ENCODE results near the gene FRYL. TPM values are rescaled to one million over a fixed set of nuclear protein-coding genes. Genes with fewer than 3 reads are reported as not detected.

Gene FRYL
- total RNA-seq, 1 donor from 2014 or later = 69.6 TPM

GRCh38 chr4:48633657-48634056 is 146.4 kb downstream of the FRYL start:
- no peak for DNase-seq (ENCODE audit: low spot score)
- H3K4me3 Mint-ChIP-seq (ENCODE audit: low read depth) = no peak overlapping the region
- no peaks in the 10 kb centered on the region for H3K9me3 Mint-ChIP-seq
- H3K36me3 Mint-ChIP-seq (ENCODE audit: low read depth) = peaks cover 5% of the 10 kb centered on the region
- H3K27ac Mint-ChIP-seq = no peak overlapping the region
- no peaks in the 10 kb centered on the region for H3K27me3 Mint-ChIP-seq (ENCODE audit: low read depth)
- intact Hi-C loops (cut with micrococcal nuclease) = no loop called here
- H3K4me1 Mint-ChIP-seq (ENCODE audit: low read depth) = peaks cover 12% of the 10 kb centered on the region

DNA sequence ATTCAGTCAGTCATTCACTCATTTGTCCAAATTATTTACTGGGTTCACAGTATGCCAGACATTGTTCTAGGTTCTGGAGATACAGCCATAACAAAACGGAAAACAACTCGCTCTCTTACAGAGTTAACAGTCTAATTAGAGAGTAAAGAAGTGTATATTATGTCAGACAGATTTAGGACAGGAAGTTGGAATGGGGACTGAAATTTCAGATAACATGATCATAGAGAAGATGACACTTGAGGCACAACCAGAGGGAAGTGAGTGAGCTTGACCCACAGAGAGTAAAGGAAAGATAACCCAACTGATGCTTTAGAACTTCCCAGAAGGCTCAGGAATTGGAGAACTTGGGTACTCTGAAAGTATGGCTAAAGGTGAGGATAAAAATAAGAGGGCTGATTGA is 150.6 kb downstream of the FRYL start:
- intact Hi-C loops (cut with micrococcal nuclease) = no loop called here
- Mint-ChIP-seq H3K4me3 (ENCODE audit: low read depth) (no peak overlapping the region), H3K9me3 (no peaks in the 10 kb centered on the region), H3K27me3 (ENCODE audit: low read depth) (no peaks in the 10 kb centered on the region), H3K4me1 (ENCODE audit: low read depth) (peaks cover 5% of the 10 kb centered on the region), H3K36me3 (ENCODE audit: low read depth) (peaks cover 5% of the 10 kb centered on the region), H3K27ac (no peak overlapping the region)
- DNase-seq (ENCODE audit: low spot score) = no peak

DNA sequence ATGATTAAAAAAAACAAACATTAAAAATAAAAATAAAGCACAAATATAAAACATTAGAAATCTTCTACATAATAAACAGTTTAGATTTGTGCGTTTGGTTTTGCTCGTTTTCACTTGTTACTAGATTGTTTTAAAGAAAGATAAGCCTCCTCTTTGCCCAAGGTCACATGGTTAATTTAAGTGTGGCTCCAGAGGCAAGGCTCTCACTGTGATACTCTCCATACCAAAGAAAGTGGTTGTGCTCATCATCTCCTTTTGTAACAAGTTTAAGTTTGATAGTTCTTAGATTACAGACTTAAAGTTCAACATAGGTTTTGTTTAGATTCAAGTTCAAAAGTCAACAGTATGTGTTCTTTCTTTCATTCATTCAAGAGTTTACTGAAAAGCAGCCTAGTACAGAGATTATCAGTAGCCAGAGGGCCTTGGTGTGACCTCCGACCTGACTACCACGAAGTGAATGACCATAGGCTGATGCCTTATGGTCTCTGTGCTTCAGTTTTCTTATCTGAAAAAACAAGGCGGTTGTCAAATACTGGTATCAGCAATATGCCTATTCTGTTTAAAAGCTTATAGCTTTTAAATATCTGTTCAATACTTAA is 156.8 kb downstream of the FRYL start:
- H3K4me3 Mint-ChIP-seq (ENCODE audit: low read depth) = no peak overlapping the region

GRCh38 chr4:48620831-48621230 is 159.2 kb downstream of the FRYL start:
- H3K9me3 Mint-ChIP-seq = no peaks in the 10 kb centered on the region
- H3K27ac Mint-ChIP-seq = no peak overlapping the region
- H3K4me3 Mint-ChIP-seq (ENCODE audit: low read depth) = no peak overlapping the region
- no peak for DNase-seq (ENCODE audit: low spot score)
- intact Hi-C loops (cut with micrococcal nuclease) = no loop called here
- no peaks in the 10 kb centered on the region for H3K4me1 Mint-ChIP-seq (ENCODE audit: low read depth)
- H3K36me3 Mint-ChIP-seq (ENCODE audit: low read depth) = peaks cover 46% of the 10 kb centered on the region
- H3K27me3 Mint-ChIP-seq (ENCODE audit: low read depth) = no peaks in the 10 kb centered on the region

More for the DNA sequence above, 156.8 kb downstream of the FRYL start:
- intact Hi-C loops (cut with micrococcal nuclease) = no loop called here
- H3K27ac Mint-ChIP-seq = no peak overlapping the region
- no peaks in the 10 kb centered on the region for H3K27me3 Mint-ChIP-seq (ENCODE audit: low read depth)
- DNase-seq (ENCODE audit: low spot score) = no peak
- no peaks in the 10 kb centered on the region for H3K9me3 Mint-ChIP-seq
- H3K36me3 Mint-ChIP-seq (ENCODE audit: low read depth) = peaks cover 31% of the 10 kb centered on the region
- H3K4me1 Mint-ChIP-seq (ENCODE audit: low read depth) = no peaks in the 10 kb centered on the region

GRCh38 chr4:48620093-48620492 is 160.0 kb downstream of the FRYL start:
- H3K9me3 Mint-ChIP-seq = no peaks in the 10 kb centered on the region
- no peak overlapping the region for H3K27ac Mint-ChIP-seq
- DNase-seq (ENCODE audit: low spot score) = no peak
- intact Hi-C loops (cut with micrococcal nuclease) = no loop called here
- no peaks in the 10 kb centered on the region for H3K27me3 Mint-ChIP-seq (ENCODE audit: low read depth)
- H3K36me3 Mint-ChIP-seq (ENCODE audit: low read depth) = peaks cover 52% of the 10 kb centered on the region
- H3K4me1 Mint-ChIP-seq (ENCODE audit: low read depth) = no peaks in the 10 kb centered on the region
- no peak overlapping the region for H3K4me3 Mint-ChIP-seq (ENCODE audit: low read depth)

DNA sequence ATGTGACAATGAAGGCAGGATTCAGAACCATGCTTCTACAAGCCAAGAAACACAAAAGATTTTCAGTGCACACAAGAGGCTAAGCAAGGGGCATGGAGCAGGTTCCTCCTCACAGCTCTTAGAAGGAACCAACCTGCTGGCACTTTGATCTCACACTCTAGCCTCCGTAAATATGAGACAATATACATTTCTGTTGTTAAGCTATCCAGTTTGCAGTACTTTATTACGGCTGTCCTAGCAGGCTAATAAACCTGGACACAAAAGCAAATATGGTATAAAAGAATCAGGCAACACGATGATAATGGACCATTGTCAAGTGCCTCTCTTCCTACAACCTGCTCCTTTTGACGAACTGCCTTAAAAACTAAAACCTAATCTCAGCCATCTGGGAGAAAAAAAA is 175.6 kb downstream of the FRYL start:
- DNase-seq (ENCODE audit: low spot score) = no peak
- Mint-ChIP-seq H3K27ac (no peak overlapping the region), H3K9me3 (no peaks in the 10 kb centered on the region), H3K4me1 (ENCODE audit: low read depth) (no peaks in the 10 kb centered on the region), H3K27me3 (ENCODE audit: low read depth) (no peaks in the 10 kb centered on the region), H3K36me3 (ENCODE audit: low read depth) (peaks cover 19% of the 10 kb centered on the region), H3K4me3 (ENCODE audit: low read depth) (no peak overlapping the region)
- intact Hi-C loops (cut with micrococcal nuclease) = no loop called here

- Mint-ChIP-seq H3K36me3 (ENCODE audit: low read depth) (peaks cover 18% of the 10 kb centered on the region), H3K27ac (no peak overlapping the region), H3K27me3 (ENCODE audit: low read depth) (no peaks in the 10 kb centered on the region), H3K9me3 (no peaks in the 10 kb centered on the region), H3K4me1 (ENCODE audit: low read depth) (no peaks in the 10 kb centered on the region), H3K4me3 (ENCODE audit: low read depth) (no peak overlapping the region)
- DNase-seq (ENCODE audit: low spot score) = no peak
- intact Hi-C loops (cut with micrococcal nuclease) = no loop called here
These were observed 176.0 kb downstream of the FRYL start for GRCh38 chr4:48604041-48604440.

DNA sequence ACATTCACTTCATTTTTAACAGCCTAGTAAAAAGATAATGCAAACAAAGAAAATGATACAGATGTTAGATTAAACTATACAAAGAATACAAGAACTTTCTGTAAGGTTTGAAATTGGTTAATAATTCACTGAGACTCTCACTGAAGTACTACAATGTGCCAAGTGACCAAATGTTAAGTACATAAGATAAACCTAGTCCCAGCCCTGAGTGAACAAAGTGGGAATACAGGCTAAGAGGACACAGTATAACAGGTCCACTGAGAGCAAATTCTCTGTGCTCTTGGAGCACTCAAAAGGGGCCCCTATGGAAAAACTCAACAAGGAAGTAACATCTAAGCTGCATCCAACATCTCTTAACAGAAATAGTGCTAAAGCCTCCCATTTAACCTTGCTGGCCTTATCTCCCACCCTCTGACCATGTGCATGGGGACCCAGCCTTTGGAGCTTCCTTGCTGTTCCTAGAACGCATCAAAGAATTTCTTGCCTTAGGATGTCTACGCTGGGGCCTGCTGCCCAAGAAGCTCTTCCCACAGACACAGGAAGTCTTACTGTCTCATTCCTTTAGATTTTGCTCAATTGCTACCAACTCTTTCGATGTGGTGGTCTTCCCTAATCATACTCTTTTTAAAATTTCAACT is 176.6 kb downstream of the FRYL start:
- H3K27me3 Mint-ChIP-seq (ENCODE audit: low read depth) = no peaks in the 10 kb centered on the region
- peaks cover 22% of the 10 kb centered on the region for H3K36me3 Mint-ChIP-seq (ENCODE audit: low read depth)
- intact Hi-C loops (cut with micrococcal nuclease) = no loop called here
- no peak overlapping the region for H3K27ac Mint-ChIP-seq
- no peak for DNase-seq (ENCODE audit: low spot score)
- no peaks in the 10 kb centered on the region for H3K9me3 Mint-ChIP-seq
- no peaks in the 10 kb centered on the region for H3K4me1 Mint-ChIP-seq (ENCODE audit: low read depth)
- no peak overlapping the region for H3K4me3 Mint-ChIP-seq (ENCODE audit: low read depth)

GRCh38 chr4:48602763-48603162 is 177.3 kb downstream of the FRYL start:
- intact Hi-C loops (cut with micrococcal nuclease) = no loop called here
- no peak overlapping the region for H3K4me3 Mint-ChIP-seq (ENCODE audit: low read depth)
- no peak for DNase-seq (ENCODE audit: low spot score)
- H3K27ac Mint-ChIP-seq = no peak overlapping the region
- H3K27me3 Mint-ChIP-seq (ENCODE audit: low read depth) = no peaks in the 10 kb centered on the region
- peaks cover 27% of the 10 kb centered on the region for H3K36me3 Mint-ChIP-seq (ENCODE audit: low read depth)
- no peaks in the 10 kb centered on the region for H3K9me3 Mint-ChIP-seq
- no peaks in the 10 kb centered on the region for H3K4me1 Mint-ChIP-seq (ENCODE audit: low read depth)

DNA sequence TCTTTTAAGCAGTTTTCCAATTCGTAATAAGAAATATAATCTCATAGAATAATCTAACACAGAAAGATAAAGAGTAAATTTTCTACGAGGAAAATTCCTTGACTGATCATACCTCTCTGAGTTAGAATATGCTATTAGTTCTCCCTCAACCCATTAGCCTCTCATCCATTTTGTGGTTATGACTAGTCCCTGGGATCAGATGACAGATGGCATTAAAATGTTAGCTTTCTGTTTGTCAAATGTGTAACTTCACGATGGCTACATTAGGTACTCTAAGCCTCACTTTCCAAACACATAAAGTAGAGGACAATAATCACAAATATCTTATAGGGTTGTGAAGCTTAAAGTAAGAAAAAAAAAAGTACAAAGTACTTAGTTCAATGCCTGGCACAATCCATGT is 177.9 kb downstream of the FRYL start:
- Mint-ChIP-seq H3K36me3 (ENCODE audit: low read depth) (peaks cover 27% of the 10 kb centered on the region), H3K4me1 (ENCODE audit: low read depth) (no peaks in the 10 kb centered on the region), H3K4me3 (ENCODE audit: low read depth) (no peak overlapping the region), H3K9me3 (no peaks in the 10 kb centered on the region), H3K27ac (no peak overlapping the region), H3K27me3 (ENCODE audit: low read depth) (no peaks in the 10 kb centered on the region)
- DNase-seq (ENCODE audit: low spot score) = no peak
- intact Hi-C loops (cut with micrococcal nuclease) = no loop called here

DNA sequence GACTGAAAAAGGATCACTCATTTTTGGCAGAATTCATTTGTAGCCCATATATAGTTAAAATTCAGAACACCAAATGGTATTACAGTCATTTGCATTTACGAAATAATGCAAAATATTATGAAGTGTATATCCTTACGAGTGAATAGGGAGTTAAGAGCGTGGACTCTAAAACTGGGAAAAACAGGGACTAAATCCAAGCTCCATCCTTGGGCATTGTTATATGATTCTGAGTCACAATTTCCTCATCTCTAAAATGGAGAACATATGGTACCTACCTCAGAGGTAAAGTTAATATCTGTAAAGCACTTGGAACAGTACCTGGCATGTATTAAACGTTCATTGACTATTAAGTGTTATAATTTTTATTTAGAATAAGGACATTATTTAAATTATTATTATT is 183.7 kb downstream of the FRYL start:
- intact Hi-C loops (cut with micrococcal nuclease) = no loop called here
- no peaks in the 10 kb centered on the region for H3K4me1 Mint-ChIP-seq (ENCODE audit: low read depth)
- H3K9me3 Mint-ChIP-seq = no peaks in the 10 kb centered on the region
- no peak overlapping the region for H3K4me3 Mint-ChIP-seq (ENCODE audit: low read depth)
- no peak for DNase-seq (ENCODE audit: low spot score)
- H3K36me3 Mint-ChIP-seq (ENCODE audit: low read depth) = peaks cover 43% of the 10 kb centered on the region
- no peaks in the 10 kb centered on the region for H3K27me3 Mint-ChIP-seq (ENCODE audit: low read depth)
- H3K27ac Mint-ChIP-seq = no peak overlapping the region

DNA sequence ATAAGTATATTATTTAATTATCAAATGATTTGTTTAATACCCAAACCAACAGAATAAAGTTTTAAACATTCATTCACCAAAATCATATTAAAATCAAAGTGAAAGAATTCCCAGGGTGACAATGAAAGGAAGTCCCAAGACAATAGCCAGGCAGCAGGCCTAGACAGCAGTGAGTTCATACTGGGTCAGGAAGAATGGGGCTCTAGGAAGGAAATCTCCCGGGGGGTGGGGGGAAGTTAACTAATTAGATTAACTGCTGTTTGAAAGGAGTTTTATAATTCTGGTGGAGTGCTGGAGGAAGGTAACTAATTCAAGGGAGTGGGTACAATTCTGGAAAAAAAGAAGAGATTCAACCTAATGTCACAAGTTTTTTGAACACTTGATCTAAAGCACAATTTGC is 185.9 kb downstream of the FRYL start:
- no peaks in the 10 kb centered on the region for H3K27me3 Mint-ChIP-seq (ENCODE audit: low read depth)
- no peak overlapping the region for H3K4me3 Mint-ChIP-seq (ENCODE audit: low read depth)
- peaks cover 56% of the 10 kb centered on the region for H3K36me3 Mint-ChIP-seq (ENCODE audit: low read depth)
- H3K27ac Mint-ChIP-seq = peak overlapping the region; percentile 46
- DNase-seq (ENCODE audit: low spot score) = no peak
- peaks cover 3% of the 10 kb centered on the region for H3K4me1 Mint-ChIP-seq (ENCODE audit: low read depth)
- H3K9me3 Mint-ChIP-seq = no peaks in the 10 kb centered on the region
- intact Hi-C loops (cut with micrococcal nuclease) = no loop called here

DNA sequence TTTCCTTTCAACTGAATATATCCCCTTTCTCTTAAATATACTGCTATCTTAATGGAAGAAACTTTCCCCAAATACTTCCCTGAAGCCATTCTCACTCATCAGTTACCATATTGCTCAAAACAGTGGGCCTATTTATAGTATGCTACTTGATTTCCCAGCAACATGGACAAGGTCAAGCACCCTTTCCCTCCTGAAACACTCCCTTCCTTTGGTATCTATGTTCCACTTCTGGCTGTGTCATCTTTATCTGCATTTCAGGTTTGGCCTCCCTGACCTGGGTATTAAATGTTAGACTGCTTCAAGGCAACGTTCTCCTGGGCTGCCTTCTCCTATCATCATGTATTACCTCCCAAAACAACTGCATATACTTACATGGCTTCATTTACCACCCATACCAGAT is 188.7 kb downstream of the FRYL start:
- H3K27ac Mint-ChIP-seq = no peak overlapping the region
- no peaks in the 10 kb centered on the region for H3K27me3 Mint-ChIP-seq (ENCODE audit: low read depth)
- peaks cover 12% of the 10 kb centered on the region for H3K4me1 Mint-ChIP-seq (ENCODE audit: low read depth)
- H3K36me3 Mint-ChIP-seq (ENCODE audit: low read depth) = peaks cover 56% of the 10 kb centered on the region
- intact Hi-C loops (cut with micrococcal nuclease) = no loop called here
- H3K4me3 Mint-ChIP-seq (ENCODE audit: low read depth) = no peak overlapping the region
- DNase-seq (ENCODE audit: low spot score) = no peak
- H3K9me3 Mint-ChIP-seq = no peaks in the 10 kb centered on the region

DNA sequence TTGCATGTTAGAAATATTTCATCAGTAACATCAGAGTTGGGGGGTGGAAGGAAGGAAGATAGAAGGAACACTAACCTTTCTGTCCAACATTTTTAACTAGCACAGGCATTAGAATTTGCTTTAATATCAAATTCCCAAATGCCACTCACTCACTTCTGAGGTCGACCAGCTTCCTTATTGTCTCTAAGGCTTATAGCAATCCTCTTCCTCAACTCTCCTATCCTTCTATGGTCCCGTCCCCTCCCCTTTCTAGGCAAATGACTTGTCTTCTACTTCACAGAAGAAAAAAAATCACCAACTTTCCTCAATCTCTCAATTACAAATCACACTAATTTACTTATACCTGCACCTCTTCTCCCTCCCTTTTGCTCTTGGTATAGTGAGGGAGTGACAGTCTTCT is 189.2 kb downstream of the FRYL start:
- intact Hi-C loops (cut with micrococcal nuclease) = no loop called here
- no peak for DNase-seq (ENCODE audit: low spot score)
- Mint-ChIP-seq H3K9me3 (no peaks in the 10 kb centered on the region), H3K36me3 (ENCODE audit: low read depth) (peaks cover 60% of the 10 kb centered on the region), H3K27ac (no peak overlapping the region), H3K4me1 (ENCODE audit: low read depth) (peaks cover 12% of the 10 kb centered on the region), H3K27me3 (ENCODE audit: low read depth) (no peaks in the 10 kb centered on the region), H3K4me3 (ENCODE audit: low read depth) (no peak overlapping the region)

Data from activated T-helper 2 cell treated with anti-CD3 and anti-CD28 coated beads, Interferon-gamma antibody, Interleukin-2, Interleukin-4, amounts not matched to agents 10 μg/mL and 5 μg/mL and 100 μg/mL, durations not matched to agents 14 hours and 24 hours and 36 hours (primary cell).